Cerebellar cortex (tissue), 1 donor: ENCODE results near the gene TTC27.

Experiments used
- DNase-seq: peaks from one replicate; pipeline ENCODE4 v3.0.0-alpha.2; 2015; ENCODE audit warnings: low spot score

TTC27 gene

DNA sequence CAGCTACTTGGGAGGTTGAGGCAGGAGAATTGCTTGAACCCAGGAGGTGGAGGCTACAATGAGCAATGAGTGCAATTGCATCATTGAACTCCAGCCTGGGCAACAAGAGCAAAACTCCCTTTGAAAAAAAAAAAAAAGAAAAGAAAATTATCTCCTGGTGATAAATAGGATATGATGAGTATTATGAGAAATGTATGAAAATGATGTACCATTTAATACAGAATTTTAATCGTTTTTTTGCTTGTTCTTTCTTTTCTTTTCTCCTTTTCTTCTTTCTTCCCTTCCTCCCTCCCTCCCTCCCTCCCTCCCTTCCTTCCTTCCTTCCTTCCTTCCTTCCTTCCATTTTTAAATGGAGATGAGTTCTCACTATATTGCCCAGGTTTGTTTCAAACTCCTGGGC lies 40.4 kb downstream of the TTC27 start:
- DNase-seq: no peak

- DNase-seq: no peak
Measured at GRCh38 chr2:32671885-32672533, 44.2 kb downstream of the TTC27 start.

DNA sequence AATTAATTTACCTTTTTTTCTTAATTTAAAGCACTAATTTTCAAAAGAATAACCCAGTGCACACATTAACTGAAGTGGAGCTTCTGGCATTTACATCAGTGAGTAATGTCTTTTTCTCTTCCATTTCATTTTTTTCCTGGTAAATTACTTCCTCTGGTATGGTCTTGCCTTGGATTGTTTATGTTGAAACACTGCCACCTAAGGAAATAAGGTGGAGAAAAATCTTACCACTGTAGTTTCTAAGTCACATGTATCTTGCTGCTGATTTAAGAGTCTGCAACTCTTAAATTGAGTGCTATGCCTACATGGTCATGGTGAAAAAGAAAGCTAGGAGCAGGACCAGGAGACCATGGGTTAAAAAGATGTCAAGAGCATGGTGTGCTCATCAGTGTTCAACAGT lies 51.0 kb downstream of the TTC27 start:
- DNase-seq: no peak

DNA sequence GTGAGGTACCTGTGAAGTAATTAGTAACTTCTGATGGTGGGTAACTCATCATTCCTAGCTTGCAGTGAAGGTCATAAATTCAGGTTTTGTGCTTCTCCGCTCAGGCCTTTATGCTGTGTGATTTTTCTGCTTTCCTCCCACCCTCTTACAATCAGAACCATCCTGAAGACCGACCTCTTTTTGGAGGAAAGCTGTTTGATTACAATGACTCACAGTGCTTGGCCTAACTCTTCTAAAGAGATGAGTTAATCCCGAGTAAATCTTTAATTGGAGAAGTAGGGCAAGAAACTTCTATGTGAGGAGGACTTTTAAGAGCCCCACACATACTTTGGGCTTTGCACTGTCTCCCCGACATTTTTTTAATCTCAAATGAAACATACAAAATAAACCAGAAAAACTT lies 53.1 kb downstream of the TTC27 start:
- DNase-seq: no peak

- DNase-seq: no peak
Measured at GRCh38 chr2:32683520-32684086, 55.8 kb downstream of the TTC27 start.

- no peak for DNase-seq
Measured at GRCh38 chr2:32688541-32688940, 60.7 kb downstream of the TTC27 start.

- DNase-seq: no peak
Measured at GRCh38 chr2:32691678-32692077, 63.8 kb downstream of the TTC27 start.

- DNase-seq: no peak
Measured at GRCh38 chr2:32696439-32696838, 68.6 kb downstream of the TTC27 start.

DNA sequence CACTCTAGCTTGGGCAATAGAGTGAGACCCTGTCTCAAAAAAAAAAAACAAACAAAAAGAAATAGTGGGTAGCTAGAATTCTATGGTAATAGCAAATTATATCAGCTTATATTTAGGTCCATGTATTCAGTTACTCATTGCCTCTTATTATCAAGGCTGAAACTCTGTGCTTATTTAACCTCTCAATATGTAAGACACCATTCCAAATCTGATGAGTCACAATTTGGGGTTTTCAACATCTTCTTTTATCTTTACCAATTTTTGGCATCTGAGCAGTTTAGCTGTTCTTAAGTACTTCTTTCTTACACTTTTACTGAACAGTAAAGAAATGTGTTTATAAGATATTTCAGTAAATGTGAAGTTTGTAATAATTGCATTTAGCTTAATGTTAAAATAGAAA lies 69.3 kb downstream of the TTC27 start:
- no peak for DNase-seq

GRCh38 chr2:32699151-32699550 lies 71.3 kb downstream of the TTC27 start:
- DNase-seq: no peak

DNA sequence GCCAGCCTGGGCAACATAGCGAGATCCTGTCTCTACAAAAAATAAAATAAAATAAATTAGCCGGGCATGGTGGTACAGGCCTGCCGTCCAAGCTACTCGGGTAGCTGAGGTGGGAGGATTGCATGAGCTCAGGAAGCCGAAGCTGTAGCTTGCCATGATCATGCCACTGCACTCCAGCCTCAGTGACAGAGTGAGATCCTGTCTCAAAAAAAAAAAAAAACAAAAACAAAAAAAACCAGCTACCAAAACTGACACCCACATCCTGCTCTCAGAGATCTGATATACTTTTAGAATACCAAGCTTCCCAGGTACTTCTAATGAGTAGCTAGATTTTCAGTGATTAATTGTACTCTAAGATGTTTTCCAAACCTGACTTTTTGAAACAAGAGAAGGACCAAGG lies 74.0 kb downstream of the TTC27 start:
- DNase-seq: no peak

DNA sequence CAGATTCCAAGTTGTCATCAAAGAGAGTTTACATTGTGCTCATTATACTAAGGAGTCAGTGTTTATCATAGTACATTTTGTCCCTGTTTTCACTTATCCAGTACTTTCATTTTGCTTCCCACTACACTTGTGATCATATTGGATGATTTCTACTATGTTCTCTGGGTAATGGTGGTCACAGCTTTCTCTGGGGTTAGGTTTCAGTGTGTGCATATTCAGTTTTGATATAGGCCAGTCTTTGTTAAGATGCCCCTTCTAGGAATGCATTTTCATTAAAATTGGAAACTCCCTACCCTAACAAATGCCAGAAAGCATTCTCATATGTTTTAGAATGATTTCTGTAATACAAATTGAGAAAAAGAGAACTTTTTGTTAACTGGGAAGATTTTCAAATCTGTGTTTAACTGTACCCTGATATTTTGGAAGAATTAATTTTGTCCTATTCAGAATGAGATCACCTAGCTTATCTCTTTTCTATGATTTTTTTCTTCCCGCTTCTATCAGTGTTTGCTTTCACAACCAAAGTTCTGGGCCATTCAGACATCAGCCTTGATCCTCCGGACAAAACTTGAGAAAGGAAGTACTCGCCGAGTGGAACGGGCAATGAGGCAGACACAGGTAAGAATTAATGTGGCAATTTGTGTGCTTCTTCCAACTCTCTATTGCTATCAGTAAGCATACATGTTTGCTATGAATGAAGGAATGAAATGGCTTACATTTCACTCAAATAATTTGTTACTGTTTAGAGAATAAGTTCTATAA lies 74.6 kb downstream of the TTC27 start:
- DNase-seq: no peak

- DNase-seq: no peak
Measured at GRCh38 chr2:32706815-32707579, 79.1 kb downstream of the TTC27 start.

DNA sequence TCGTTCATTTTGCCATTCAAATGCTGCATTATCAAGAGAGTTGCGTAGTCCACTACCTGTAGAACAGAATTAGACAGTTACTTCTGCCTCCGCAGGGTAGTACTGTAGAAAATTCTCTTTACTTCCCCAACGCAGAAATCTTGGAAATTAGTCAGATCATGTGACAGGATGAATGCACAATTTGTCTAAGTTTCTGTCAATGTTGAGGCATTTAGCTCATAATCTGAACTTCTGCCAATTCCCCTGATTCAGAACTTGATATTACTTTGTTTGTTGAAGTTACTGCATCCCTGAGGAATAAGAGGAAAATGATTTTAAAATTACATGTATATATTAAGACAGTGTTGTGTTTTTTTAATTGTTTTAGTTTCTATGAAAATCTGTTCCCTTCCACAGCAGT lies 83.4 kb downstream of the TTC27 start:
- no peak for DNase-seq

DNA sequence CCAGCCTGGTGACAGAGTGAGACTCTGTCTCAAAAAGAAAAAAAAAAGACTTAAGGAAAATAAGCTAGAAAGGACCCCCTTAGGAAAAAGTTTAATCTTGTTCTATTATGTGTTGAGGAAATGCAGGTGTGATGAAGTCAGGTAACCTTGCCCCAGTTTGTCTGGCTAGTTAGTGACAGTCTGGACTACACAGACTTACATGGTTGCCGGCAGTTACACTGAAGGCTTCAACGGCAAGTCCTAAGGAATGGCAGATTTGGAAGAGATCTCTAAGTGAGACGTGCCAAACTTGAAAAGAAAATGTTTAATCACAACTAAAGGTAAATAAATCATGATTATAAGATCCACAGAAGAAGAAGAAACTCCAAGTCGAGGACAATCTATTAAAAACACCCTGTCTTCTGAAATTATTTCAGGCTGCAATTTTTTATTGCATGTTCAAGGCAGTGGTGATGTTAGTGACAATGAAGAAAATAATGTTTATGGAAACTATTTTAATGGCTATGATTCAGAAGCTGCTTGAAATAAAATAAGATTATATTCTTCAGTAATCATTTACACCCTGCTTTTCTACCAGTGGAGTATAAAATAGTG lies 84.2 kb downstream of the TTC27 start:
- DNase-seq: no peak

DNA sequence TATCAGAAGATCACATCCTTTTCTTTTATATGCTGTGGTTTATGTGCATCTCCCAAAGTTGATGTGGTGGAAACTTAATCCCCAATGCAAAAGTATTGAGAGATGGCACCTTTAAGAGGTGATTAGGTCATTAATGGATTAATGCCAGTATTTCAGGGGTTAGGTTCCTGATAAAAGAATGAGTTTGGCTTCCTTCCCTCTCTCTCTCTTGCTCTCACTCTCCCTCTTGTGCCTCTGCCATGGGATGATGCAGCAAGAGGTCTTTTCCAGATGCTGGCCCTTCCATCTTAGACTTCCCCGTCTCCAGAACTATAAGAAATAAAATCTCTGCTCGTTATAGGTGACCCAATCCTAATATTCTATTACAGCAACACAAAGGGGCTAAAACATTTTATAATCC lies 85.0 kb downstream of the TTC27 start:
- DNase-seq: peak; percentile 1

GRCh38 chr2:32714521-32714920 lies 86.7 kb downstream of the TTC27 start:
- DNase-seq: no peak

DNA sequence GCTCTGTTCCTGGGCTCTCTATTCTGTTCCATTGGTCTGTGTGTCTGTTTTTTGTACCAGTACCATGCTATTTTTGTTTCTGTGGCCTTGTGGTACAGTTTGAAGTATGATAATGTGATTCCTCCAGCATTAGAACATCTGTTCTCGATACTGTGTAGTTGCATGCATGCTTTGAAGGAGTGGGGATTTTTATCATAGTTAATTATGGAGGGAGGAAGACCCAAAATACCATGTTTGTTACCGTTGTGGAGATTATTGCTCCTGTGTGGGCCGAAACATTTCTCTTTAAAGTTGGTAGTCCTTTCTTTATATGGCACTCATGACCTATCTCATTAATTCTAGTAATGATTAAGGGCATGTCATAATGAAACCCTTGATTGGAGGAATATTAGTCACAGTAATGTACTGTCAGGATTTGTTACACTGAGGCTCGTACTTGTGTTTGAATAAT lies 87.6 kb downstream of the TTC27 start:
- DNase-seq: no peak

GRCh38 chr2:32715981-32716380 lies 88.1 kb downstream of the TTC27 start:
- peak; percentile 16 for DNase-seq

DNA sequence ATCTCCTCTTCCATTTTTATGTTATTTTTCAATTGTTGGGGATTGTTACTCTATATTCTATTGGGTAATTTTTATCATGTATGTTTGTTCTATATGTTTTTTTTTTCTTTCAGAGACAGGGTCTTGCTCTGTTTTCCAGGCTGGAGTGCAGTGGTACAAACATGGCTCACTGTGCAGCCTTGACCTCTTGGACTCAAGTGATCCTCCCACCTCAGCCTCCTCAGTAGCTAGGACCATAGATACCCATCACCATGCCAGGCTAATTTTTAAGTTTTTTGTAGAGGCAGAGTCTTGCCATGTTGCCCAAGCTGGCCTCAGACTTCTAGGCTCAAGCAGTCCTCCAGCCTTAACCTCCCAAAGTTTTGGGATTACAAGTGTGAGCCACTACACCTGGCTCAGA lies 88.7 kb downstream of the TTC27 start:
- no peak for DNase-seq

DNA sequence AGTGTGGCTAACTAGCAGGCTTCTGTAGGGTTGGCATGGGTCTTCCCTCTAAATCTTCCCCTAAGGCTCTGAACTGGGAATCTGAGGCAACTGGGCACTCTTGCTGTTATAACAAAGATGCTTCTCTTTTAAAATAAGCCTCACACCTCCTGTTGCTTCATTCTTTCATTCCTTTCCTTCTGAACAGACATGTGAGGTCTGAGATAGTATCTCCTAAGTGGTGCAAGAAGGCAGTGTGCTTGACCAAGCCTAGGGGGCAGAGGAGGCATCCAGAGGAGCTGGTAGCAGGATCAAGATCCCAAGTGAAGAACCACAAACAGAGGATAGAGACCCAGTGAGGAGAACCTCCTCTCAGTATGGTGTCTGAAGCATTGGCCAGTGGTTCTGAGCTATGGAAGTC lies 90.9 kb downstream of the TTC27 start:
- DNase-seq: no peak

DNA sequence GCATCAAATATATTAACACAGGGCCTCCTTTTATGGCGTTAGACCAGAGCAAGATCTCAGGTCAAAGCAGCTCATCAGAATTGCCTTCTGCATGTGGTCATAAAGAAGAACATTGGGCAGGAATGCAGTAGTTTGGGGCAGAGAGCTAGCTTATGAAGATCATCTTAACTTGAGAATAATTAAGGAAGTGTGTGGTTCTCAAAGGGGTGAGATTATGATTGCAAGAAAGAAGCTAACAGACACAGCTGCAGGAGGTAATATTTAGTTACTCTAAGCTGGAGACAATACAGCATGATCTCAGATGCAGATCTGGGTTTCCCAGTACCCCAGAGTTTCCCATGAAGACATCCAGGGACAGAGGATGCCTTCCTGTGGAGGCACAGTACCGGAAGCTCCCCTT lies 91.6 kb downstream of the TTC27 start:
- no peak for DNase-seq
